C4-2B (cell line): Measurements from ENCODE around the gene NXPE3.

ENCODE experiments used
- H3K27ac ChIP-seq: fragments of 450-650 bp; 2 replicates; pipeline ENCODE4 v1.5.1; 2017
- ZFX ChIP-seq: fragments of 450-650 bp; IDR thresholded peaks from 2 replicates; pipeline ENCODE4 v1.6.1; 2017
- TF ChIP-seq, protein P1 (sequence below): fragments of 450-650 bp; conservative IDR thresholded peaks from 2 replicates; pipeline ENCODE4 v1.5.1; 2017; ENCODE audit warnings: mild to moderate bottlenecking

Gene NXPE3

DNA sequence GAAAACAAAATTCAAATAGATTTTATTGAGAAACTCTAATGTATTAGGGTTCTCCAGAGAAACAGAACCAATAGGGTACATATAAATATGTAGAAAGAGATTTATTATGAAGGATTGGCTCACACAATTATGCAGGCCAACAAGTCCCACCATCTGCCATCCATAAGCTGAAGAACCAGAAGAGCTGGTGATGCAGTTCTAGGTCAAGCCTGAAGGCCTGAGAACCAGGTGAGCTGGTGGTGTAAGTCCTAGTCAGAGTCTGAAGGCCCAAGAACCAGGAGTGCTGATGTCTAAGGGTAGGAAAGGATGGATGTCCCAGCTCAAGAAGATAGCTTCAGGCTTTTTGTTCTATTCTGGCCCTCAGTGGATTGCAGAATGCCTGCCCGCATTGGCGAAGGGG is 67.7 kb downstream of the NXPE3 start:
- no peak overlapping the region for H3K27ac ChIP-seq
- no peak for TF ChIP-seq ZFX
- TF ChIP-seq, protein P1, sequence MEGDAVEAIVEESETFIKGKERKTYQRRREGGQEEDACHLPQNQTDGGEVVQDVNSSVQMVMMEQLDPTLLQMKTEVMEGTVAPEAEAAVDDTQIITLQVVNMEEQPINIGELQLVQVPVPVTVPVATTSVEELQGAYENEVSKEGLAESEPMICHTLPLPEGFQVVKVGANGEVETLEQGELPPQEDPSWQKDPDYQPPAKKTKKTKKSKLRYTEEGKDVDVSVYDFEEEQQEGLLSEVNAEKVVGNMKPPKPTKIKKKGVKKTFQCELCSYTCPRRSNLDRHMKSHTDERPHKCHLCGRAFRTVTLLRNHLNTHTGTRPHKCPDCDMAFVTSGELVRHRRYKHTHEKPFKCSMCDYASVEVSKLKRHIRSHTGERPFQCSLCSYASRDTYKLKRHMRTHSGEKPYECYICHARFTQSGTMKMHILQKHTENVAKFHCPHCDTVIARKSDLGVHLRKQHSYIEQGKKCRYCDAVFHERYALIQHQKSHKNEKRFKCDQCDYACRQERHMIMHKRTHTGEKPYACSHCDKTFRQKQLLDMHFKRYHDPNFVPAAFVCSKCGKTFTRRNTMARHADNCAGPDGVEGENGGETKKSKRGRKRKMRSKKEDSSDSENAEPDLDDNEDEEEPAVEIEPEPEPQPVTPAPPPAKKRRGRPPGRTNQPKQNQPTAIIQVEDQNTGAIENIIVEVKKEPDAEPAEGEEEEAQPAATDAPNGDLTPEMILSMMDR = no peak

DNA sequence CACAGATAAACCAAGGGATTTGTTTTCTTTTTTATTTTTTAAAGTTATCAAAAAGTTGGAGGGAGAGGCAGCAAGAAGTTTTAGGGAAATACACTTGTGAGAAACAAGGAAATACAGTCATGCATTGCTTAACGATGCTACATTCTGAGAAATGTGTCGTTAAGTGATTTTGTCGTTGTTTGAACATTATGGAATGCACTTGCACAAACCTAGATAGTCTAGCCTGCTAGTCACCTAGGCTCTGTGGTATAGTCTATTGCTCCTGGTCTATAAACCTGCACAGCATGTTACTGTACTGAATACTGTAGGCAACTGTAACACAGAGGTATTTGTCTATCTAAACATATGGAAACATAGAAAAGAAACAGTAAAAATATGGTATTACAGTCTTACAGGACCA is 68.3 kb downstream of the NXPE3 start:
- H3K27ac ChIP-seq = peak overlapping the region; percentile 40; the same call in 1 of the 2 replicates
- TF ChIP-seq, protein P1 = no peak
- no peak for TF ChIP-seq ZFX

DNA sequence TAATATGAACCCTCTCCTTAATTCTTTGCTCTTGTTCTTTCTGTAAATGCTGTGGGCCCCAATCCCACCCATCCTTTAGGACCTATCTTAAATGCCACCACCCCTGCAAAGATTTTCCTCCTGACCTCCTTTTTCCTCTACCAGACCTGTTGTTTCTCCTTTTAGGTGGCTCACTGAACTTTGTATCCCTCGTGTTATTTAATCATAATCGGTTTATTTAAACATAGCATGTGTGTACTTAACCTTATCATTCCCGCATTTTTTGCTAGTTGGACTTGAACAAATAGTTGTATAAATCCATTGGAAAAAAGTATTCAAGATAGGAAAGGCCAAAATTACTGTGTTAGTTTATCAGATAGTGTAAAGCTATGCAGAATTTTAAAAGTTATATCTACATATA is 69.3 kb downstream of the NXPE3 start:
- peak overlapping the region; percentile 87 for H3K27ac ChIP-seq
- TF ChIP-seq, protein P1 = no peak
- TF ChIP-seq ZFX = no peak

DNA sequence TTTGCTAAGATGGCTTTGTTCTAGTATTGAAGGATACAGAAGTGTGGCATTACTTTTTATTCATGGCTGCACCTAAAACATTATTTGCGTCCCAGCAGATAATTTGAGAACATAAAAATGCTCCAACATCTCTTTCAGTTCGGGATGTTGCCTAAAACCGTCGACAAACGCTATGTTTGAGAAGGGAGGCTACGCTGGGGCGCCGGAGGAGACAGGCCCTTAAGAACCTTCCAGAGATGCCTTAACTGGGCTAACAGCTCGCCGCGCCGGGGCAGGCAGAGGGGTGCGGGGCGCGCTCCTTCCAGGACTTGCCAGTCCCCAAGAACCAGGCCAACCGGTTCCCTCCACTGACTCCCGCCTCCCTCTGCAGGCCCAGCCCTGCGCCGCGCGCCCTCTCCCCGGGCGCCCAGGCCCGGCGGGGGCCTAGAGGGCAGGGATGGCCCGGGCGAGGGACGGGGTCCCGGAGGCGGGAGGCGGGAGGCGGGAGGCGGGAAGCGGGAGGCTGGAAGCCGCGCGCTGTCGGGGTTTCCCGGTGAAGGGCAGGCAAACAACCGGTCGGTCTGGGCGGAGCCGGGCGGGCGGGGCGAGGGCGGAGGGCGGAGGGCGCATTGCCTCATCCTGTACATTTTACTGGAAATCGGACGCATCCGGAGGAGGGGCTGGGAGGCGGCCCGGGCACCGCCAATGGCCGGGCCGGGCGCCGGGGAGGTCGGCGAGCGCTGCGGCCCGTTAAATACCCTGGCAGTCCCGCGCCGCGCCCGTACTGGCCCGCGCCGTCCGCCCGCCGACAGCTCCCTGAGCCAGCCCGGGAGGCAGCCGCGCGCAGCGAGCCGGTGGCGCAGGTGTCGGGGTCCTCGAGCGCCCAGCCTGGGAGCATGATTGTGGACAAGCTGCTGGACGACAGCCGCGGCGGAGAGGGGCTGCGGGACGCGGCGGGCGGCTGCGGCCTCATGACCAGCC is 70.0 kb downstream of the NXPE3 start, which contains the start of gene NFKBIZ:
Gene NFKBIZ, plus strand, starts transcription at position 761 of the 960 bp plus-strand sequence. Its CDS starts 115 bp downstream, at position 876.
- H3K27ac ChIP-seq = peak within 1 kb of the TSS; percentile 87
- TF ChIP-seq, protein P1 = no peak
- TF ChIP-seq ZFX = peak; percentile 56

DNA sequence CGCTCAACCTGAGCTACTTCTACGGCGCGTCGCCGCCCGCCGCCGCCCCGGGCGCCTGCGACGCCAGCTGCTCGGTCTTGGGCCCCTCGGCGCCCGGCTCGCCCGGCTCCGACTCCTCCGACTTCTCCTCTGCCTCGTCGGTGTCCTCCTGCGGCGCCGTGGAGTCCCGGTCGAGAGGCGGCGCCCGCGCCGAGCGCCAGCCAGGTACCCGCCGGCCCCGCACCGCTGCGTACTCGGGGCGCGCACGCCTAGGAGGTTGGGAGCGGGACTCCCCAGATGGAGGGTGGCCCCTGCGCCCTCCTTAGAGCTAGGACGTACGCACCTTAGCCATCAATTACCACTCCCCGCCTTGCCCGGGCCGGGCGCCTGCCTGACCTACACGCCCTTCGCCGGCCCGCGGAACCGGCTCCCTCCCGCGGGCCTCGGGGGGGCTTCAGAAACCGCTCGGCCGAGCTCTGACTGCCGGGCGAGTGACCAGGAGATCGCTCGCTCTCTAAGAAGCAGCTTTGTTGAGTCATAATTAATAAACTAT is 70.8 kb downstream of the NXPE3 start:
- TF ChIP-seq, protein P1 = peak; percentile 45
- TF ChIP-seq ZFX = no peak; the same call in 1 of the 2 replicates
- peak overlapping the region; percentile 87 for H3K27ac ChIP-seq

DNA sequence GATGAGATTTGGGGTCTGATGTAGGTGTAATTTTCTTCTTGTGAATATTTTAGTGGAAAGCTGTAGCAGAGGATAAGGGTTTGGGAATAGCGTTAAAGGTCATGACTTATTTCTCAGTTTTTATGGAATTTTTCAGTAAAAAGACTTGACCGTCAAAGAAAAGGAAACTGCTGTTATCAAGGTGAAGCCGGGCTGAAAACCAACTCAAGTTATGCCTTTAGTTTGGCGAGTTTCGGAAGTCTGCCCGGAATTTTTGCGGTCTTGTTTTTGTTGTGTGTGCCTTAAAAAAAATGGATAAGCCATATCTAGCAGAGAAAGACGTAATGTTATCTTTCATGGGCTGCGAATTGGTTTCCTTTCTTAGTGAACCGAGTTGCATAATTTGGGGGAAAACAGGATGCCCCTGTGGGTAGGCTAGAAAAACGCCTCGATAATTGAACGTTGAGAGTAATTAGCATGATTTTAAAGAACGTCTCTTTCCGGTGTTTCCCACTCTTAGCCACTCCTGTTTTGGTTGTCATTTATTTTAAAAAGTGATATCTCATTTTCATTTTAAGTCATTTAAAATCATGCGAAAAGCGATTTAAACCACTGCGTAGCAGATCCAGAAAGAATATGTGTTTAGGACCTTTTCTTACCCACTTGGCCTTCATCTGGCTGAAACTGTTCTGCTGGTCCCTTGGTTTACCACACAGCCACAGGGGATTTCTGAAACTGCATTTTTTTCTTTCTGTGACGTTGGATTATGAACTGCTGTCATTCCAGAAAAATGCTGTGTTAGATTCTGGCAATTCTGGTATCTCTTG is 71.4 kb downstream of the NXPE3 start:
- TF ChIP-seq, protein P1 = no peak
- H3K27ac ChIP-seq = peak overlapping the region; percentile 87
